HL-60/S4 treated with phorbol 12-myristate 13-acetate at 8.2 ng/mL for 4 days and 3 days (cell line): ENCODE results near the gene ENO4.

Experiments
- in situ Hi-C: fragments of 300-500 bp; cut with MboI; formaldehyde crosslinking; loops from 2 replicates; pipeline ENCODE4 v1.15.0; 2022; ENCODE audit warnings: low sequenced_read_pairs

ENO4 gene

GRCh38 chr10:116829711-116830110 lies 19.6 kb upstream of the ENO4 start:
- in situ Hi-C loops, result no loop called here

DNA sequence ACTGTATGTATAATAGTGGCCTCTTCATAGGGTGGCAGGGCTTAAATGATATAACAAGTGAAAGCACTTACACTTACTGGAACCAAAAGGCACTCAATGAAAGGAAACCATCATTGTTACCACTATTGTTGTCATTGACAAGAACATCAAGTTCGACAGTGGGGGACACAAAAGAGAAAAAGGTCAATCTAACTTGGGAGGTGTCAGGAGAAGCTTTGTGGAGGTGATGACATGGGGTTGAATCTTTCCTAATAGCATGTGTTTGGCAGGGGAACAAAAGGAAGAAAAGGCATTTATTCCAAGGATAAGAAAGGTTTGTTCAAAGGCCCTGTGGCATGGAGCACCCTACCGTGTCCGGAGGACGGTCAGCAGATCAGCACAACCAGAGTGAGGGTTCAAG lies 18.2 kb upstream of the ENO4 start:
- in situ Hi-C loops, result no loop called here

- in situ Hi-C loops, result no loop called here
Observed at GRCh38 chr10:116831790-116832189, 17.5 kb upstream of the ENO4 start.

DNA sequence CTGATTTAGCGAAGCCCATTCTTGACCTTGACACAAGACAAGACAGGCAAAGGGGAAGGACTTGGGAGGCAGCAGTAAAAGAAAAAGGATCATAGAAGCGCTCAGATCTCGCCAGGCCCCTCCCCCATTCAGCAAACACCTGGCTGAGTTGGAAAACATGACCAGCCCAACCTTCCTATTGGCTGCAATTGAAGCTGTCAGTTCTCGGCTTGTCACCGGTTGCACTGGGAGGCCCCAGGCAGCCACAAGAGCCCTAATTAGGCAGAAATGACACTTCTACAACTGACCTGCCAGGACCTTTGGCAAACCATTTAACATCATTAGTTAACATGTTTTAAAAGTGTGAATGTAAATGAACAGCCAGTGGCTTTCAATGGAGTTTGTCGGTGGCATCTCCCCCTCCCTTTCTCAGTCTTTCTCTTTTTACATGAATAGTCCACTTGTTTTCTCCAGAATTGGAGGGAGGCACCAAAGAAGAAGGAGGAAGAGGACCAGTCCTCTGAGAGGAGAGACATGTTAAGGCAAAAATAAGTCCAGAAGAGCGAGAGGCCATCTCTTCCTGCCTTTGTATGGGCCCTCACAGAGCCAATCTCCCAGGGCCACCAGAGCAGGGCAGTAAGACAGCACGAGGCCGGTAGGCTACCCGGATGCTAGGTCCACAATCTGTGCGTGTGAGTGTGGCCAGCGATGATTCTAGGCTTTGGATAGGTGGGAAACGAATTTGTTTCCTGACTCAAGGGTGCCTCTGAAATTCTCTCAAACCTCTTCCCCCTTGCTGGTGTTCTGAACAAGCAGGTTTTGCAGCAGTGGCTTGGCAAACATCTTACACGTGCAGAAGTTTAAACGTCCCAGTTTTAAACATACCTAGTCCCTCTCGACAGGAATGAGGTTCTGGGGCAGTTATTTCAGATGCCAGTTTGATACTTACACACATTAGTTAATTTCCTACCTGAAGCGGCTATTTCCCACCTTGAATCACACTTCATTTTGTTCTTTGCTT lies 15.0 kb upstream of the ENO4 start:
- in situ Hi-C loops, result no loop called here

- in situ Hi-C loops, result no loop called here
Observed at GRCh38 chr10:116835658-116836057, 13.6 kb upstream of the ENO4 start.

- in situ Hi-C loops, result no loop called here
Observed at GRCh38 chr10:116836083-116836482, 13.2 kb upstream of the ENO4 start.

- in situ Hi-C loops, result no loop called here
Observed at GRCh38 chr10:116836902-116837523, 12.3 kb upstream of the ENO4 start.

GRCh38 chr10:116838143-116838725 lies 11.1 kb upstream of the ENO4 start:
- in situ Hi-C loops, result no loop called here

- in situ Hi-C loops, result no loop called here
Observed at GRCh38 chr10:116840389-116841075, 8.8 kb upstream of the ENO4 start.

DNA sequence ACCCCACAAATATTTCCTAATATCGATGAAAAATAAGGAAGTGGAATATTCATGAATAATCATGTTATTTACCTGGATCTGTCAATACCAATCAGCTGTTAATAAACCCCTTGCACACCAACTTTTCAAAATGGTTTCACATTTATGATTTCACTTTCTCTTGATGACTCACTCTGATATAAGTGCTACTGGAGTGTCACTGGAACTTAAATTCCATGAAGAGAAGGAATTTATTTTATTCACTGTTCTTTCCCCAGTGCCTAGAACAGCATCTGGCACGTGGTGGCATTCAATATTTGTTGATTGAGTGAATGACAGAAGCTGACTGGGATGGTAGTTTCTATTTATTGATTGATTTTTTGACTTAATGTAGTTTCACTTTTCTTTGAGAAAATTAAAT lies 3.5 kb upstream of the ENO4 start:
- in situ Hi-C loops, result no loop called here

- in situ Hi-C loops, result no loop called here
Observed at GRCh38 chr10:116848032-116848943, 1.0 kb upstream of the ENO4 start.

GRCh38 chr10:116848944-116849247 lies 403 bp upstream of the ENO4 start:
- in situ Hi-C loops, result no loop called here

GRCh38 chr10:116850058-116850611 lies 836 bp downstream of the ENO4 start:
- in situ Hi-C loops, result no loop called here

GRCh38 chr10:116852246-116852645 lies 2.9 kb downstream of the ENO4 start:
- in situ Hi-C loops, result no loop called here

- in situ Hi-C loops, result no loop called here
Observed at GRCh38 chr10:116853287-116853686, 4.0 kb downstream of the ENO4 start.

- in situ Hi-C loops, result no loop called here
Observed at GRCh38 chr10:116853701-116854100, 4.4 kb downstream of the ENO4 start.

- in situ Hi-C loops, result no loop called here
Observed at GRCh38 chr10:116857156-116857555, 7.9 kb downstream of the ENO4 start.

GRCh38 chr10:116861796-116862195 lies 12.5 kb downstream of the ENO4 start:
- in situ Hi-C loops, result no loop called here

GRCh38 chr10:116864436-116864835 lies 15.1 kb downstream of the ENO4 start:
- in situ Hi-C loops, result no loop called here

DNA sequence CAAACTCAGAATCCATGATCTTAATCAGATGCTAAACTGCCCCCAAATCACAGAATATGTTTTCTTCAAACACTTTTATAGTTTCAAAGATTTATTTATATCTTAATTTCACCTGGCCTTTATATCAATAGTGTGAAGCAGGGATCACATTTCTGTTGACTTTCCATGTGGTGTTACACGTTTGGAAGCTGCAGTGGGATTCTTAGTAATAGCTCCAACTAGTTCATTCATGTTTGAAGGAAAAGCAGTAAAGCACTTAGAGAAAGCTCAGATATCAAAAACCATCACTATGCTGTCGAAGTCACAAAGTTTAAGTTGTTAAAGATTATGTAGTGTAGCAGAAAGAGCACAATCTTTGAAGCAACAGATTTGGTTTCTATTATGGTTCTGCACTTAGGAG lies 16.8 kb downstream of the ENO4 start:
- in situ Hi-C loops, result no loop called here
